Brain pericyte (primary cell): Measurements from ENCODE around the gene AURKB.
"Not testable (repeated sequence)": the region's sequence is repeated elsewhere in the genome, so short reads cannot be mapped to it uniquely, and the experiment has no call there.

Experiments used
- DNase-seq: peaks from one replicate; pipeline ENCODE4 v3.0.0-alpha.2; 2012; ENCODE audit warnings: low read depth, low spot score

The AURKB gene

DNA sequence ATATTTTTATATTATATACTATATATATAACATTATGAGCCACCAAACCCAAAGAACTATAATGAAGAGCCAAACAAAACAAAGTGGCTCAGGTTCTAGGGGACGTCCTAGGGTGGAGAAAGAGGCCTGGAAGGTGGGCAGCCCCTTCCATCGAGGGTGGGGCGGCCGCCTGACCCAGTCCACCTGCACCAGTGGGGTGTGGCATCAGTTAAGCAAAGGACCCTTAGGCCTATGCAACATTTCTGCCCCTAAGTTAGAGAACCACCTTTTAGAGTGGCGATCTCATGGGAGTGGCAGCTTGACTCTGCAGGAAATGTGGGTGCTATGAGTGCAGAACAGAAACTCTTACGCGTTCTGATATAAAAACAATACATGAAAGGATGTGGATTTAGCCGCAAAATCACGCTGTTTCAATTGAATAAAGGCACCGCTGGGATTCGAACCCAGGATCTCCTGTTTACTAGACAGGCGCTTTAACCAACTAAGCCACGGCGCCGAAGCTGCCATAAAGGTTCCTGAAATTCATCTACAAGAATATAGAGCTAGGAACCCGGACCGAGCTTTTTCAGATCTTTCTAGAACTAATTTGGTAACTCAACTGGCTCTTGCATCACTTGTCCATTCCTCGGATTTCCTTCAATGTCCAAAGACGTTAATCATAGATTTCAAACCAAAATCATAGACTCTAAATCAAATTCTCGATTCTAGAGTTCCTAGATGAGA, 15.6 kb upstream of the AURKB start:
- DNase-seq: no peak

DNA sequence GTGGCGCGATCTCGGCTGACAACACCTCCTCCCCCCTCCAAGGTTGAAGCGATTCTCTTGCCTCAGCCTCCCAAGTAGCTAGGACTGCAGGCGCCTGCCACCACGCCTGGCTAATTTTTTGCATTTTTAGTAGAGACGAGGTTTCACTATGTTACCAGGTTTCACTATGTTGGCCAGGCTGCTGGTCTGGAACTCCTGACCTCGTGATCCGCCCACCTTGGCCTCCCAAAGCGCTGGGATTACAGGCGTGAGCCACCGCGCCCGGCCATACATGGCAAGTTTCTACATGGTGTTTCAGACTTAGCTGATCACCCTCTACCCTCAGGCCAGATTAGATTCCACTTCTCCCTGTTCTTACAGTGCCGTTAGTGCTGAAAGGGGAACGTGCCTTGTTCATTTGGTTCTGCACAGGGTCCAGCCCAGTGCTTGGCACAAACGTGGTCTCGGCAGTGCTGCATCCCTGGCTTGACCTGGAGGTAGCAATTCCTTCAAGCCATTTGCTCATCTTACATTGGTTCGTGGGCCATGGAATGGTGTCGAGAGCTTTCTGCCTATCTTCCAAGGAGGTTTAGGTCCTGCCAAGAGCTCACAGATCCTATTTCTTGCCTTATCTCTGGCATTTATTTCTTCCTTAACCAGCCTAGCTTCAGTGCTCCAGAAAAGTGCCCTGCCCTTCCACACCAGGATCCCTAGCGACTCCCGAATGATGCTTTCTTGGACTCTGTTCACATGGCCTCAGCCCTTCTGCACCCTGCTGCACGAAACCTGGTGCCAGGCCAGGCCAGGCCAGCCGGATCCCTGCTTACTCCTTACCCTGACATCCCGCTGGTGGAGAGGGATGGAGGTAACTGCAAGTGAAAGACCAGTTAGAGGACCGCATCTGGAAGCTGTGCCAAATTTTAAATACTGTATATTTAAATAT, 14.8 kb upstream of the AURKB start:
- DNase-seq: no peak

GRCh38 chr17:8223356-8224126, 13.2 kb upstream of the AURKB start:
- DNase-seq: no peak

DNA sequence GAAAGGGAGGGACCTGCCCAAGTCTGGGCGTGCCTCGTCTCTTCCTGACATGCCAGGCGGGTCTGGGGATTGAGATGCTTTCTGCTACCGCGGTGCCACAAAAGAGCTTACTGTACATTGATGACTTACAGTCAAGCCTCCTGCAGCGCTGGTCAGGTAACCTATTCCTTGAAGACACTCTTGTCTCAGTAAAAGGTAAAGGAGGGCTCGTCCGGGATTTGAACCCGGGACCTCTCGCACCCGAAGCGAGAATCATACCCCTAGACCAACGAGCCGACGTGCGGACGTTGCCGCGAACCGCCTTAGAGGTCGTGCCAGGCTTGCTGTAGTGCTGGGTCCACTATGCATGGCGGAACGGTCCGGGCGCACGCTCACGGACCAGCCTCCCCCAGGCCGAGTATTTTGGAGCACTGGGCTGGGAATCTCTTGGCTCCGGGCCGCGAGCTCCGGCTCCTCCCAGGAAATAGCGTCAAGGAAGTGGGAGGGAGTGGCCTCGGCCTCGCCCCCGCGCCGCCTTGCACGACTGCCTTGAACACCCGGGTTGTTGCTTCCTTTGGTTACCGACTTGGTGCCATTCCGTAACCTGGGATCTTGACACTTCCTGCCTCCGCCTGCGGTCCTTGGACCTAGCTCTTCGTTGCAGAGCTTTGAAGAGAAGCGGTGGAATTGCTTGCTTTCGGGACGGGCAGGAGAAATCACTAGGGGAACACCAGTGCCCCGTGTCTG, 12.4 kb upstream of the AURKB start:
- peak; percentile 84 for DNase-seq

DNA sequence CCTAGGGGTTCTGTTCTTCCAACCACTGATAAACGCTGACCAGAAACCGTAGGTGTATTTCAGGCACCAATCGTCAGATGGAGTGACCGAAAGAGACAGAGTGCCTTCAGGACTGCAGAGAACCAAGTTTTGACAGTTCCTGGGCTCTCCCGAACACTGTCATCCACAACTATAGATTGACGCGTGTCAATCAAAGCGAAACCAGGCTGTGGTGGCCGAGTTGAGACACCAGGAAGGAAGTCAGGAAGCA, 11.9 kb upstream of the AURKB start:
- DNase-seq: no peak

- DNase-seq: peak; percentile 73
These were observed 11.4 kb upstream of the AURKB start for GRCh38 chr17:8221663-8222379.

GRCh38 chr17:8220783-8221662, 10.6 kb upstream of the AURKB start:
- peak; percentile 83 for DNase-seq

DNA sequence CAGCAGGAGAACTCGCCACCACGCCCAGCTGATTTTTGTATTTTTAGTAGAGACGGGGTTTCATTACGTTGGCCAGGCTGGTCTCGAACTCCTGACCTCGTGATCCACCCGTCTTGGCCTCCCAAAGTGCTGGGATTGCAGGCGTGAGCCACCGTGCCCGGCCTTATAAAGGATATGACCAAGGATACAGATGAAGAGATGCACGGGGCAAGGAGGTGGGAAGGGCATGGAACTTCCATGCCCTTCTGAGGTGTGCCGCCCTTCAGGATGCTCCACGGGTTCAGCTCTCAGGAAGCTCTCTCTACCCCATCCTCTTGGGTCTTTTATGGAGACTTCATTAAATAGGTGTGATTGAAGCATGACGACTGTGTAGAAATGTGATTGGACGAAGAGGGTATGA, 3.6 kb upstream of the AURKB start:
- not testable (repeated sequence) for DNase-seq

GRCh38 chr17:8212312-8213180, 2.2 kb upstream of the AURKB start:
- DNase-seq: no peak

DNA sequence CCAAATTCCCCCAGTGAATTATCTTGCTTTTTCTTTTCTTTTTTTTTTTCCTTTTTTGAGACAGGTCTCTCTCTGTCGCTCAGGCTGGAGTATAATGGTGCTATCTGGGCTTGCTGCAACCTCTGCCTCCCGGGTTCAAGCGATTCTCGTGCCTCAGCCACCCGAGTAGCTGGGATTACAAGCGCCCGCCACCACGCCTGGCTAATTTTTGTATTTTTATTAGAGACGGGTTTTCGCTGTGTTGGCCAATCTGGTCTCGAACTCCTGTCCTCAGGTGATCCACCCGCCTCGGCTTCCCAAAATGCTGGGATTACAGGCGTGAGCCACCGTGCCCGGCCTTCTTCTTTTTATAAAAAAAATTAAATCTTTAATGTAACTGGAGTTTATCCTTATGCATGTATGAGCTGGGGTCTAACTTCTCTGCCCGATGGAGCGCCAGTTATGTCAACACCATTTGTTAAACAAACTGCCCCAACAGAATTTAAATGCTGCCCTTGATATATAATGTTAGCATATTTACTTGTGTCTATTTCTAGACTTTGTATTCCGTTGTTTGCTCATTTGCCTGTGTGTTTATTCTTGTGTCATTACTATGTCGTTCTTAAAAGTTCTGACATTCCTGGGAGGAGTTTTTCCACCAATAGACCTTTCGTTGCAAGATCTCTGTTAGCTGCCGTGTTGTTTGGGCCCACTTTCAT, 535 bp upstream of the AURKB start:
- no peak for DNase-seq

- DNase-seq: no peak
These were observed 3.8 kb downstream of the AURKB start for GRCh38 chr17:8206536-8206935.

GRCh38 chr17:8204761-8205555, 5.4 kb downstream of the AURKB start:
- no peak for DNase-seq

GRCh38 chr17:8192070-8192815, 18.1 kb downstream of the AURKB start:
- peak; percentile 72 for DNase-seq

- no peak for DNase-seq
These were observed 19.9 kb downstream of the AURKB start for GRCh38 chr17:8190506-8190905.

DNA sequence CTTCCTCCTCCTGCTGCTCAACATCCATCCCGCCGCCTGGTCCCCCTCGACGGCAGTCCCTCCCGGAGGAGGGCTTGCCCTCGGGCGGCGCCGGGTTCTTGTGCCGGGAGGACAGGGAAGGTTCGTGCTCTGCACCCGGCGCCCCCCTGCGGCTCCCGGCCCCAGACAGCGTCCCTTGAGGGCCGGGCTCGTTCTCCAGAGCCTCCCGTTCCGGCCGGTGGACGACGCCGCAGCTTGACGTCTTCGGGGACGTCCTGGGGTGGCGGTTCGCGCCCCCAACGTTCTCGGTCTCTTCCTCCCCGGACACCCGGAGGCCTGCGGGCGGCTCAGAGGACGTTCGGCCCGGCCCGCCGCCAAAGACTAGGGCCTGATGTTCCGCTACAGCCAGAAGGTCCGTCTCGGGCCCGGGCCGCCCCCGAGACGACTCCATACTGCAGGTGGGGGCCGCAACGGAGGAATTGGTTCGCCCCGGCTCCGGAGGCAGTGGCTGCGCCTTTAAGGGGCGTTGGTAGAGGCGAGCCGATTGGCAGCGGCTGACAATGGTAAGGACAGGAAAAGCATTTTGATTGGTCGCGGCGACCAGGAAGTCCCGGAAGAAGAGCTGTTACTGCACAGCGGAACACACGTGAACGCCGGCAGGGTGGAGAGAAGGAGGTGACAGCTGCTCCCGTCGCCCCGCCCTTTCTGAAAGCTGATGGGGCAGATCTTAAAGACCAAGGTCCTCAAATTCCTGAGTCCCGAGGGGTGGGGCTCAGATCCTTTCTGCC, 20.5 kb downstream of the AURKB start, which contains the start of gene BORCS6:
Gene BORCS6, minus strand, starts transcription at position 470 of the 767 bp plus-strand sequence. Its CDS starts 40 bp downstream, at position 430.
- peak; percentile 87 for DNase-seq
